HG03558 (cell line): ENCODE data around the gene EXOC7.

ENCODE experiments used
- ATAC-seq: cut with Tn5 transposase; IDR thresholded peaks from one replicate; pipeline ENCODE4 v1.9.1; 2021; ENCODE audit warnings: moderate number of reproducible peaks; ENCODE audit not compliant: unreplicated experiment; ENCODE audit errors: extremely low read depth

EXOC7 gene

DNA sequence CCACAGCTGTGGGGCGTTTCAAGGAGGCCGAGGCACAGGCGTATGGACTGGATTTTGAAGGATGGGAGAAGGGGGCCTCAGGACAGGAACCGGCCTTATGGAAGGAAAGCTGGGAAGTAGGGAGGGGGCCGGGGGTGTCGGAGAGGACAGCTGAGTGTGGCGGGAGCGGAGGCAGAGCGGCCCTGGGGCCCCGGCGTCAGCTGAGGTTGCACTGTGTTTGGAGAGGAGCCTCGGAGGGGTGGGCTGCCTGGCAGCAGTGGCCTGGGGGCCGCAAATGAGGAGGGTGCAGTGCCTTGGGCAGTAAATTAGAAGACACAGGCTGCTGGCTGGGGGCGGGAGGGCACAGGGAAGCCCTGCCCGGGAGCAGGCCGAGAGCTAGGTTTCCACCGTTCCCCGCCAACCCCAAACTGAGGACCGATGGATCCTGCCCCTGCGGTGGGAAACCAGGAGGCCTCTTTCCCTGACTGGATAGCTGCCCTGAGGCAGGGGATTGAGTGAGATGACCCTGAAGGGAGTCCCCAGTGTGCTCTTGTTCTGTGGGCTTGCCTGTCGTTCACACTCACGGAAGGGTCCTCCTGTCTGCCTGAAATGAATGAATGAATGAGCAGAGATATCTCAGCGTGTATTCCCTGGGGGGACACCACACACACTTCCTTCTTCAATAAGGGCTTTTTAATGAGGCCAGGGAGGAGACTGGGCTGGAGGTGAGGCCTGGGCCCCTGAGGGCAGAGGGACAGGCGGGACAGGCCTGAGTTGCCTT lies 19.0 kb upstream of the EXOC7 start:
- ATAC-seq: no peak

DNA sequence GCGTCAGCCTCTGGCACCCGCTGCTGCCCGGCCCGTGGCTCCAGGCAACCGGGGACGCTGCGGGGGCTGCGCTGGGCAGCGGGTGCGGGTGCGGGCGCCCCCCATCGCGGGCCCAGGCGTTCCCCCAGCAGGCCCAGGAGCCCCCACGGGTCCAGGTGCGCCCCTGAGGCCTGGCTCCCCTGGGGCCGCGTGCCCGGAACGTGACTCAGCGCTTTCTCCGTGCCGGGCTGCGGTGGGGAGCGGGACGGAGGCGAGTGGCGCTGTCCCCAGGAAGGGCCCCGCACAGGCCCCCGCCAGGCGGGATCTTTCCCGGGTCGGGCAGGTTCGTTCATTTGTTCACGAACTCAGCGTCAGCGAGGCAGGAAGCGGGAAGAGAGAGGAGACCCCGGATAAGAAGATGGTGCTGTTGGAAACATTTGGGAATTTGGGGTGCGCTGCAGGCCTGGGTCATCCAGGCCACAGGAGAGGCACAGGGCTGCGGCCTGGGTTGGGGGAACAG lies 18.4 kb upstream of the EXOC7 start:
- no peak for ATAC-seq

DNA sequence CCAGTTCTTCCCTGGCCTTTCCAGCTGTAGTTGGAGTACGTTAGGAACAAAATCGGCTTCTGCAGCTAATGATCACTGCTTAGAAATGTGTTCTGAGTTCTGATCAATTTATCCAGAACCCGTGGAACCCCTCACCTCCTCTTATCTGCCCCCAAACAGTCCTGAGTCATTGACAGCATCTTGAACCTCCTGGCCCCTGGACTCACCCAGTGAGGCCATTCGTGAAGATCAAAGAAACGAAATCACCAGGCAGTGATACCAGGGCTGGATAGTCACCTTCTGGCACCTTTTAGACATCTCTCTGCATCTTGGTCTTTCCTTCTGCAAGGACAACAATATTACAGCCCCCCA lies 17.0 kb upstream of the EXOC7 start:
- ATAC-seq: no peak

DNA sequence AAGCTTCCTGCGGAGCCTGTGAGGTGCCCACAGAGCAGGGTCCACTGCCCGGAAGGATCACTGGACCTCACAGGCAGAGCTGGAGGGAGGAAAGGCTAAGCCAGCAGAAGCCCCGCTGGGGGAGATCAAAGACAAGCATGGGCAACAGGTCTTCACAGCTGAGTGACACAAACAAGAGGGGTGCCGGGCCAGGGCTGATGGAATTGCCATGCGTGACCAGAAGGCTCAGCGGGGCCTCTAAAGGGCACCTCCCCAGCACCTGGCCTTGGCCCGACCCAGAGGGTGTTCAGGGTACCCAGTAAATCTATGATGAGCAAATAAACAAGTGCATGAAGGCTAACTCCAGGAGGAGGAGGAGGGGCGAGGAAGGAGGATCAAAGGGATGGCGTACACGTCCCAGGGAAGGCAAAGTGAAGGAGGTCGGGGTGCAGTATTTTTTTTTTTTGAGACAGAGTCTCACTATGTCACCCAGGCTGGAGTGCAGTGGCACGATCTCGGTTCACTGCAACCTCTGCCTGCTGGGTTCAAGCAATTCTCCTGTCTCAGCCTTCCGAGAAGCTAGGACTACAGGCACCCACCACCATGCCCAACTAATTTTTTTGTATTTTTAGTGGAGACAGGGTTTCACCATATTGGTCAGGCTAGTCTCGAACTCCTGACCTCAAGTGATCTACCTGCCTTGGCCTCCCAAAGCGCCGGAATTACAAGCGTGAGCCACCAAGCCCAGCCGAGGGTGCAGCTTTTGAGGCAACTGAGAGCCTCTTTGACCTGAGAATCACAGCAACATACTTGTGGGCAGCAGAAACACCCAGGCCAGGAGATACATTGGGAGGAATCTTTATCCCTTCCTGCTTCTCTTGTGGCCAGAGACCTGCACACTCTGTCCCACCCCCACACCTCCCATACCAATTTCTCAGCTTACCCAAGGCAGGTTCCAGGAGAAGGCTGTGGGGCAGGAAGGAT lies 16.1 kb upstream of the EXOC7 start:
- no peak for ATAC-seq

DNA sequence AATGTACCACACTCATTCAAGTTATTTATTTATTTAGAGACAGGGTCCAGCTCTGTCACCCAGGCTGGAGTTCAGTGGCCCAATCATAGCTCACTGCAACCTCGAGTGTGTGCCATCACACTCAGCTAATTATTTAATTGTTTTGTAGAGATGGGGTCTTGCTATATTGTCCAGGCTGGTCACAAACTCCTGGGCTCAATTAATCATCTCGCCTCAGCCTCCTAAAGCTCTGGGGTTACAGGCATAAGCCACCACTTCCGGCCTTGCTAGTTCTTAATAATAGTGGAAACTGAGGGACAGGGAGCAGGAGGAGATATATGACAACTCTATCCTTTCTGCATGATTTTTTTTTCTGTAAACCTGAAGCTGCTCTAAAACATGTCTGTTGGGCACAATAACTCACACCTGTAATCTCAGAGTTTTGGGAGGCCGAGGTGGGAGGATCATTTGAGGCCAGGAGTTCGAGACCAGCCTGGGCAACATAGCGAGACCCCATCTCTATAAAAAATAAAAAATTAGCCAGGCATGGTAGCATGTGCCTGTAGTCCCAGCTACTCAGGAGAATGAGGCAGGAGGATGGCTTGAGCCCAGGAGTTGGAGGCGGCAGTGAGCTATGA lies 11.7 kb upstream of the EXOC7 start:
- no peak for ATAC-seq

DNA sequence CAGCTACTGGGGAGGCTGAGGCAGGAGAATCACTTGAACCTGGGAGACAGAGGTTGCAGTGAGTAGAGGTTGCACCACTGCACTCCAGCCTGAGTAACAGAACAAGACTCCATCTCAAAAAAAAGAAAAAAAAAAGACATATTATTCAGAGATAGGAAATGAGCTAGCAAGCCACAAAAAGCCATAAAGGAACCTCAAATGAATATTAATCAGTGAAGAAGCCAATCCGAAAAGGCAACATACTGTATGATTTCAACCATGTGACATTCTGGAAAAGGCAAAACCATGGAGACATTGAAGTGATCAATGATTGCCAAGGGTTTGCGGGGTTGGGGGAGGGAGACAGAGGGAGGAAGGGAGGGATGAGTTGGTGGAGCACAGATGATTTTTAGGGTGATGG lies 8.4 kb upstream of the EXOC7 start:
- no peak for ATAC-seq

DNA sequence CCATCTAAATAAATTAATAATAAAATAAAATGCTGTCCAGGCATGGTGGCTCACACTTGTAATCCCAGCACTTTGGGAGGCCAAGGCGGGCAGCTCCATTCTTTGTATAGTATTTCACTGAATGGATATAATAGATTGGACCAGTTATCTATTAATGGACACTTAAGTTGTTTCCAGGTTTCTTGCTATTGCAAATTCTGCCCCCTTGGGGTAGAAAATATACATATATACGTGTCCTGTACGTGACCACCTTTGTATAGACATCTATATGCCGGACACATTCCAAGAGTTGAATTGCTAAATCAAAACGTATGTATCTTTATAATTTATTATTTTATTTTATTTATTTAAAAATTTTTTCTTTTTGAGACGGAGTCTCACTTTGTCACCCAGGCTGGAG lies 3.9 kb upstream of the EXOC7 start:
- no peak for ATAC-seq

DNA sequence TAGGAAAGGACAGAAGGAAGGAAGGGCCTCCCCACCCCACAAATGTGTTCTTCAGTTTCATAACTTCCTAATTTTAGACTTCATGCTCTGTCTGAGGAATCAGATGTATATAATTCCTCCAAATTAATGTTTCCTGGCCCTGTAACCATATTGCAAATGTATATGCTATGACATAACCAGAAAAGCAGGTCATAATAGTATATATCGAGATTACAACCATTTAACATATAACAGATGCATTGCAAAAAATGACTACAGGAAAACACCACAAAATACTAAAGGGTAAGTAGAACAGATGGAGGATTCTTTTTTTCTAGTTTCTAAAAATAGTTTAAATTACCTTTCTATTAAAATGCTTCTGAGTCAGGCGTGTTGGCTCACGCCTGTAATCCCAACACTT lies 3.1 kb upstream of the EXOC7 start:
- no peak for ATAC-seq

DNA sequence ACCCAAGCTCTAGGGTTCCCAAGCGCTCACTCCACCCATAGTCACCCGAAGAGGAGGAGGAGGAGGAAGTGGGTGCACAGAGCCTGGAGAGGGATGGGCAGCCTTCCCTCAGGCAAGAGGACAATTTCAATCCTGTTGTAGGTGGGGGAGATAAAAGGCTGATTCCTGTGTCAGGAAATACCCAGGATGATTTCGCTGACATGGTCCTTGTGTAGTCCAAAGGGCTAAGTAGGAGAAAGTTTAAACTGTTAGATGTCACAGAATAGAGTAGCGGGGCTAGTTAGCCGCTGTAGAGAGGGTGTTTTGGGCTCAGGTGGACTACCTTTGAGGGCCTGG lies 1.3 kb upstream of the EXOC7 start:
- ATAC-seq: no peak

DNA sequence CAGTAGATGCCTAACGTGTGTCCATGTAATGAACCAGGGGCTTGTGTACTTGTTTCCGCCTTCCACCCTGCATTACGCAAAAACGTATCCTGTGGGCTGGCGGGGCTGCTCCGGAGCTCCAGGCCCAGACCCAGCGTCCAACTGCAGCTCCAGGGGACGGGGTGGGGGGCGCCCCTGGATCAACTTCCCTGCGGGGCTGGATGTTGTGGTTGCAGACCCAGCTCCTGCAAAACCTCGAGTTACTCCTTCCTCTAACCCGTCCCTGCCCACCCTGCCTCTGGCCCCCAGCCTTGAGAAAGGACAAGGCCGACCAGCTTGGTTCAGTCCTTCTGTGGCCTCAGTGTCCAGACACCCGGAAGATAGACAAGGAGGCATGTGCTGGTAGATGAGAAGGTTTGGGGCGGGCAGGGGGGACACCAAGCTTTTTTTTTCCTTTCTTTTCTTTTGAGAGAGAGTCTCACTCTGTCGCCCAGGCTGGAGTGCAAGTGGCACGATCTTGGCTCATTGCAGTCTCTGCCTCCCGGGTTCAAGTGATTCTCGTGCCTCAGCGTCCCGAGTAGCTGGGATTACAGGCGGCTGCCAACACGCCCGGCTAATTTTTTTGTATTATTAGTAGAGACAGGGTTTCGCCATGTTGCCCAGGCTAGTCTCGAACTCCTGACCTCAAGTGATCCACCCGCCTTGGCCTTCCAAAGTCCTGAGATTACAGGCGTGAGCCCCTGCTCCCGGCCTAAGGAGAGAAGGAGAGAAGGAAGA lies 731 bp upstream of the EXOC7 start:
- no peak for ATAC-seq

DNA sequence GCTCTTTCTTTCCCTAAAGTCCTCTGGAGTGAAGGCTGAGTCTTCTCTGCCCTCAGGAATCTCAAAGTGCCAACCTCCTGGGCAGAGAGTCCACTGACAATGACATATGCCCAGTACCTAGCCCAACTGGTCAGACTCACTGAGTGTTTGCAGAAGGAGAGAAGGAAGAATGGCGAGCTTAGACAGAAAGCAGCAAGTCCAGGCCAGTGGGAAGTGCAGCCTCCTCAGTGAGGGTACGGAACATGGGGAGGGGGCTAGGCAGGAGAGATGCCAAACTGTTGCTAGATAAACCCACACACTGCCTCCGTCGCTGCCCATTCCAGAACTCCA lies 678 bp downstream of the EXOC7 start:
- no peak for ATAC-seq

DNA sequence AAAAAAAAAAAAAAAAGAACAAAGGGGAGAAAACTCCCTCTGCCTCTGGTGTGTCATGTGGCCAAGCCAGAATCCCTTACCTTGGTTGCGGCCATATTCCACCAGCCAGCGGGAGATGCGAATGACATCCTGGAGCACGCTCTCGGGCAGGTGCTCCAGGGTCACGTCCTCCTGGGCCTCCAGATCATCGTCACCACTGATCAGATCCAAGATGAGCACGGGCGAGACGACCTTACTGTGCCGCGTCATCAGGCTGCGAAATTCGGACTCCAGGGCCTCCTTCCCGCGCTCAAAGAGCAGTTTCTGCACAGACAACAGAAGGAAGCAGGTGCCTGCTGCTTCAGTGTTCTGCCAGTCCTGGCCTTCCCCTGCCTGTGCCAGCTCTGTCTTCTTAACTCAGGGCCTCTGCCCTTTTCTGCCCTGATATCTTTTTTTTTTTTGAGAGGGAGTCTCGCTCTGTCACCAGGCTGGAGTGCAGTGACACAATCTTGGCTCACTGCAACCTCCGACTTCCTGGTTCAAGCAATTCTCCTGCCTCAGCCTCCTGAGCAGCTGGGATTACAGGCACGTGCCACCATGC lies 5.8 kb downstream of the EXOC7 start:
- ATAC-seq: no peak

DNA sequence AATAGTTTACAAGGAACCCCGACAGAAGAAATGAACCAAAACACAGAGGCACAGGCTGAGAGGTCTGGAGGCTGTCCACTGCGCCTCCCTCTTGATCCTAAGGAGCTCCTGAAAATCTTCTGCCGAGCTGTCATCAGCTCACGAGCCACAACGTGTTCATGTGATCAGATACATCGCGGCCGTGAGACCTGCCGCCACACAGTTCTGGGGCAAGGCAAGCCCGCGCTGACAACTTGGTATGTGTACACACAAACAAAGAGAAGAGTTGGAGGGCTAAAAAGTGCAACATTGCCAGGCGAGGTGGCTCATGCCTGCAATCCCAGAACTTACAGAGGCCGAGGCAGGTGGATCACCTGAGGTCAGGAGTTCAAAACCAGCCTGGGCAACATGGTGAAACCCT lies 7.6 kb downstream of the EXOC7 start:
- ATAC-seq: no peak

DNA sequence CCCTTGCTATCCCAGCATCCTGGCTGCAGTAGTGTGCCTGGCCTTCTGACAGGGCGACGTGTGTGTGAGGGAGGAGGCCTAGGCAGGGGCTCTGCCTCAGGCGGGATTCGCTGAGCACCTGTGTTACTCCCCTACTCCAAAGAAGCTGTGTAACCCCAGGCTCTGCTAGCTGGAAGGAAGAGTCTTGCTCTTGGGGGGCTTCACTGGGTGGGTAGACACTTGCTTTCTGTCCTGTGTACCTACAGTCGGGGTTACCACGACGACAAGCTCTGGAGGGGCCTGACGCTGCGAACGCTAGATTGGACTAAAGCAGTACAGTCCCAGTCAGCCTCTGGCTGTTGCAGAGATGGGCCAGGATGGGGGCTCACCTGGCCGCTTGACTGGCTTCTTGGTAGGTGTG lies 9.5 kb downstream of the EXOC7 start:
- ATAC-seq: no peak

DNA sequence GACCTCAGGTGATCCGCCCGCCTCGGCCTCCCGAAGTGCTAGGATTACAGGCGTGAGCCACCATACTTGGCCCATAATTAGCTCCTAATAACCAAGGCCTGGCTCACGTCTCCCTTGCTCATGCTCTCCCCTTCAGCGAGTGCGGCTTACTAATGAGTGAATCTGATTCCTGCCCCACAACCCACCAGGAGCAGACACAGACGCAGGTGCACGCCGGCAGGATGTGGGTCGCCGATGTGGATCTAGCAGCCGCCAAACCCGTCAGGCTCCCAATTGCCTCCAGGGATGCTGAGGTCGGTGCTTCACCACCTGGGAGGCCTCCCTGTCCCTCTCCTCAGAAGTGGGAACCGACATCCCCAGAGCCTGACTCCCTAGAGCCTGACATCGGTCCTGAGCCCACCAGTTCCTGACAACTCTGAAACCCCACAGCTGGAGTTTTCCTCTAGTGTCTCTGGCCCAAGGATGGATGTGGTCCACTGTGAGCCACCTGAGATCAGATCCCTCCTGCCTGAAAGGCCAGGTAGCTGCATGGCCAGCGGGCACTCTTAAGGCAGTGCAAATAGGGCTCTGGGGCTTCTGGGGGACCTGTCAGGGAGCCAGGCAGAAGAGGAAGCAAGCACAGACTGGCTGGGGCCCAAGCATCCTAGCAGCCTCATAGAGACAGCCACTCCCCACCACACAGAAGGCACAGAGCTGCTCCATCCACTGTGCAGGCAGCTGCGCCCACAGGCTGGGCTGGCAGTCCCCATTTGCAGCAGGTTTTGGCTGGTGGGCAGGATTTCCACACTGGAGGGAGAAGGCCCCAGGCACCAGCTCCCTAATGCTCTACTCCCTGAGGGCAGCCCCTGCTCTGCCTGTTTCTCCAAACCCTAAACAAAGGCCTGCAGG lies 10.8 kb downstream of the EXOC7 start:
- ATAC-seq: no peak

DNA sequence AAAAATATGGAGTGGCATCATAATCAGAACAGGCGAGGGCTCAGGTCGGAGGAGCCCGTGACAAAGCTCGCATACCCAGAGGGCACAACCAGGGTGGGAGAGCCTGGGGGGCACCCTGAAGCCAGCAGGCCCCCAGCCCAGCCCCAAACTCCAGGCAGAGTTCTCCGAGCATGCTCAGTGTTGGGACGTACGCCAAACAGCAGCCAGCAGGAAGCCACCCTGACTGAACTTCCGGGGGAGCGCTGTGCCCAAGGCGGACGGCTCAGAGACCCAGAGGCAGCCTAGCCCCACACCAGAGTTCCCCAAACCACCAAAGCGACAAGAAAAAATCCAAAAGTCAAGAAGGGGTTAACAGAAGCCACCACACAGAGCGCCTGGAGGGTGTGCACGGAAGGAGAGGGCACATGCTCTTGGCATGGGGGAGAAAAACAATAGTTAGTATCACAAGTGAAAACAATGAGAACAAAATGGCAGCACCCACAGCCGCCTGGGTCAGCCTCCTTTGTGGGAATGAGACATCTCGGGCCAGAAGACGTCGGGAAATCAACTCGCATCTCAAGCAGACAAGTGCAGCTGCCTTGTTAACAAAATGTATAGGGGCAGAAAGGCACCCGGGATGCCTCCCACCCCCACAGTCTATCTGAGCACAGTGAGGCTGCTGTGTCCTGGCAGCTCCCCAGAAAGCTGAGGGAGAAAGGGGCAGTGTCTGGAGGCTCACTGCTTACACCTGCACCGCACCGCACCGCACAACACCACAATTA lies 11.9 kb downstream of the EXOC7 start:
- ATAC-seq: no peak

DNA sequence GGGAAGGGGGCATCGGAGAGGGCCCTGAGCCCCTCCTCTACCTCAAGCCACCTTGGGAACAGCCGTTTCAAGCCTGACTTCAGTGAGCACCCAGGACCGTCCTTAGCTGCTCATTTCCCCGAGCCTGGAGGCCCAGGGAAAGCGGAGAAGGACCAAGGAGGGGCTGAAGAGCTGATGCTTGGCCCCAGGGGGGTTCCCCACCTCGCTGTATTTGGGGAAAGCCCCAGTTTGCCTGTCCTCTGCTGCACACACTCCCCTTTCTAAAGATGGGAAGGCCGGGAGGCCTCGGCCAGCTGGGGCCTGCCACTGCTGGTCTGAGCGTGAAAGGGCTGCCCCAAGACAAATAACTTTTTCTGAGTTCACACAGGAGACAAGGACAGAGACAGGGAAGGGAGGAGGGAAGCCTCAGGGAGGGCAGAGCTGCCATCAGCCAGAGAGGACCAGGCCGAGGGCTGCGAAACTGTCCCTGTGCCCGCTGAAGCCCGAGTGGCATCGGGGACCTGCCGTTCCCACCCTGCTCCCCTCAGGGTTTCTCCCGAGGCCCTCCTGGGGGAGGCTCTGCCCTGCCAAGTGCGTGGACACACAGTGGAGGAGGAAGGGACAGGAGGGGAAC lies 13.0 kb downstream of the EXOC7 start:
- no peak for ATAC-seq
